ENCODE results near the gene TEKT5. TPM values are rescaled to one million over a fixed set of nuclear protein-coding genes. Genes with fewer than 3 reads are reported as not detected.

Gene TEKT5
- total RNA-seq, 1 donor from 2014 or later: 0.29 TPM

GRCh38 chr16:10631886-10632285 is 62.8 kb downstream of the TEKT5 start:
- Mint-ChIP-seq H3K4me1 (ENCODE audit: low read depth) (peaks cover 7% of the 10 kb centered on the region), H3K27me3 (peaks cover 9% of the 10 kb centered on the region), H3K27ac (no peak overlapping the region), H3K9me3 (ENCODE audit: low read depth) (no peaks in the 10 kb centered on the region), H3K36me3 (ENCODE audit: insufficient read depth) (no peaks in the 10 kb centered on the region), H3K4me3 (ENCODE audit: low read depth) (no peak overlapping the region)
- no peak for TF ChIP-seq CTCF (IDR thresholded peaks at IDR 0.05; ENCODE audit: unreplicated experiment)
- no peak for DNase-seq (ENCODE audit: low spot score, unreplicated experiment)

GRCh38 chr16:10629592-10629963 is 65.2 kb downstream of the TEKT5 start:
- TF ChIP-seq CTCF (IDR thresholded peaks at IDR 0.05; ENCODE audit: unreplicated experiment): no peak
- peaks cover 12% of the 10 kb centered on the region for H3K27me3 Mint-ChIP-seq
- H3K36me3 Mint-ChIP-seq (ENCODE audit: insufficient read depth): no peaks in the 10 kb centered on the region
- DNase-seq (ENCODE audit: low spot score, unreplicated experiment): no peak
- no peak overlapping the region for H3K27ac Mint-ChIP-seq
- H3K4me3 Mint-ChIP-seq (ENCODE audit: low read depth): no peak overlapping the region
- H3K4me1 Mint-ChIP-seq (ENCODE audit: low read depth): peaks cover 7% of the 10 kb centered on the region
- H3K9me3 Mint-ChIP-seq (ENCODE audit: low read depth): no peaks in the 10 kb centered on the region

GRCh38 chr16:10625595-10626357 is 69.0 kb downstream of the TEKT5 start:
- H3K27me3 Mint-ChIP-seq: peaks cover 2% of the 10 kb centered on the region
- no peak for TF ChIP-seq CTCF (IDR thresholded peaks at IDR 0.05; ENCODE audit: unreplicated experiment)
- no peak for DNase-seq (ENCODE audit: low spot score, unreplicated experiment)
- no peaks in the 10 kb centered on the region for H3K9me3 Mint-ChIP-seq (ENCODE audit: low read depth)
- no peak overlapping the region for H3K27ac Mint-ChIP-seq
- no peaks in the 10 kb centered on the region for H3K36me3 Mint-ChIP-seq (ENCODE audit: insufficient read depth)
- H3K4me3 Mint-ChIP-seq (ENCODE audit: low read depth): no peak overlapping the region
- H3K4me1 Mint-ChIP-seq (ENCODE audit: low read depth): peaks cover 15% of the 10 kb centered on the region

GRCh38 chr16:10624527-10624926 is 70.2 kb downstream of the TEKT5 start:
- H3K27me3 Mint-ChIP-seq: peaks cover 7% of the 10 kb centered on the region
- peaks cover 17% of the 10 kb centered on the region for H3K4me1 Mint-ChIP-seq (ENCODE audit: low read depth)
- H3K27ac Mint-ChIP-seq: no peak overlapping the region
- H3K36me3 Mint-ChIP-seq (ENCODE audit: insufficient read depth): no peaks in the 10 kb centered on the region
- H3K4me3 Mint-ChIP-seq (ENCODE audit: low read depth): no peak overlapping the region
- H3K9me3 Mint-ChIP-seq (ENCODE audit: low read depth): no peaks in the 10 kb centered on the region
- TF ChIP-seq CTCF (IDR thresholded peaks at IDR 0.05; ENCODE audit: unreplicated experiment): no peak
- DNase-seq (ENCODE audit: low spot score, unreplicated experiment): no peak

GRCh38 chr16:10623059-10623458 is 71.7 kb downstream of the TEKT5 start:
- DNase-seq (ENCODE audit: low spot score, unreplicated experiment): no peak
- Mint-ChIP-seq H3K36me3 (ENCODE audit: insufficient read depth) (no peaks in the 10 kb centered on the region), H3K9me3 (ENCODE audit: low read depth) (no peaks in the 10 kb centered on the region), H3K27ac (peak overlapping the region; percentile 82), H3K4me1 (ENCODE audit: low read depth) (peaks cover 18% of the 10 kb centered on the region), H3K27me3 (peaks cover 13% of the 10 kb centered on the region), H3K4me3 (ENCODE audit: low read depth) (no peak overlapping the region)
- TF ChIP-seq CTCF (IDR thresholded peaks at IDR 0.05; ENCODE audit: unreplicated experiment): no peak

All from progenitor cell of endocrine pancreas (in vitro differentiated cells).